Trophoblast cell (in vitro differentiated cells and primary cell): ENCODE measurements around the gene COX8A.

ENCODE experiments used
- DNase-seq, 2 donors: peaks; one replicate each; pipeline ENCODE4 v3.0.0-alpha.2; 2016
- H2AFZ ChIP-seq: 2 replicates; pipeline ENCODE4 v1.6.1; 2013; ENCODE audit warnings: low read length, moderate library complexity, mild to moderate bottlenecking; ENCODE audit not compliant: insufficient read depth, poor library complexity
- H2AK5ac ChIP-seq: 2 replicates; pipeline ENCODE4 v1.6.1; 2013; ENCODE audit warnings: mild to moderate bottlenecking, low read length
- H2BK120ac ChIP-seq: 2 replicates; pipeline ENCODE4 v1.6.1; 2013; ENCODE audit warnings: low read length, mild to moderate bottlenecking, moderate library complexity; ENCODE audit not compliant: insufficient read depth, poor library complexity
- H2BK12ac ChIP-seq: 2 replicates; pipeline ENCODE4 v1.6.1; 2013; ENCODE audit warnings: mild to moderate bottlenecking, low read length, moderate library complexity
- H2BK5ac ChIP-seq: 2 replicates; pipeline ENCODE4 v1.6.1; 2013; ENCODE audit warnings: low read length, low read depth, moderate library complexity, mild to moderate bottlenecking; ENCODE audit not compliant: poor library complexity
- H3K14ac ChIP-seq: 2 replicates; pipeline ENCODE4 v1.6.1; 2013; ENCODE audit warnings: mild to moderate bottlenecking, low read length
- H3K18ac ChIP-seq: 2 replicates; pipeline ENCODE4 v1.6.1; 2013; ENCODE audit warnings: mild to moderate bottlenecking, low read length
- H3K23ac ChIP-seq: 2 replicates; pipeline ENCODE4 v1.6.1; 2013; ENCODE audit warnings: low read length
- H3K27ac ChIP-seq: 2 replicates; pipeline ENCODE4 v1.5.1; 2013; ENCODE audit warnings: low read depth, mild to moderate bottlenecking, inconsistent platforms, low read length, moderate library complexity
- H3K27me3 ChIP-seq: 2 replicates; pipeline ENCODE4 v1.6.1; 2013; ENCODE audit warnings: inconsistent platforms, mild to moderate bottlenecking, low read length, moderate library complexity; ENCODE audit not compliant: insufficient read depth
- H3K36me3 ChIP-seq, 2 experiments: 1 replicate in 1 of 2; 2 replicates in 1 of 2; pipeline ENCODE4 v1.6.1; 2013; ENCODE audit warnings: low read length in 2 of 2, mild to moderate bottlenecking in 2 of 2, moderate library complexity in 1 of 2; ENCODE audit not compliant: insufficient read depth in 2 of 2, control insufficient read depth in 1 of 2
- H3K4ac ChIP-seq: 2 replicates; pipeline ENCODE4 v1.6.1; 2013; ENCODE audit warnings: low read depth, mild to moderate bottlenecking, low read length, moderate library complexity
- H3K4me1 ChIP-seq, 2 experiments: 1 replicate in 1 of 2; 2 replicates in 1 of 2; pipeline ENCODE4 v1.6.1; 2013; ENCODE audit warnings: low read length in 2 of 2, mild to moderate bottlenecking in 2 of 2, moderate library complexity in 1 of 2; ENCODE audit not compliant: insufficient read depth in 2 of 2, control insufficient read depth in 1 of 2
- H3K4me2 ChIP-seq: 2 replicates; pipeline ENCODE4 v1.6.1; 2013; ENCODE audit warnings: inconsistent platforms, mild to moderate bottlenecking, low read length, moderate library complexity
- H3K4me3 ChIP-seq: 2 replicates; pipeline ENCODE4 v1.5.1; 2013; ENCODE audit warnings: mild to moderate bottlenecking, low read depth, low read length, inconsistent platforms
- H3K79me1 ChIP-seq: one replicate; pipeline ENCODE4 v1.6.1; 2013; ENCODE audit warnings: low read length
- H3K79me2 ChIP-seq: 2 replicates; pipeline ENCODE4 v1.6.1; 2013; ENCODE audit warnings: low read length, mild to moderate bottlenecking; ENCODE audit not compliant: control insufficient read depth, insufficient read depth, poor library complexity
- H3K9ac ChIP-seq: 2 replicates; pipeline ENCODE4 v1.6.1; 2013; ENCODE audit warnings: mild to moderate bottlenecking, low read length
- H3K9me3 ChIP-seq: 2 replicates; pipeline ENCODE4 v1.6.1; 2013; ENCODE audit warnings: low read depth, mild to moderate bottlenecking, control low read depth, inconsistent platforms, low read length; ENCODE audit not compliant: insufficient read depth
- H4K12ac ChIP-seq: 2 replicates; pipeline ENCODE4 v1.6.1; 2013; ENCODE audit warnings: low read depth, mild to moderate bottlenecking, low read length, moderate library complexity
- H4K8ac ChIP-seq: 2 replicates; pipeline ENCODE4 v1.6.1; 2013; ENCODE audit warnings: low read depth, mild to moderate bottlenecking, low read length, moderate library complexity
- H4K91ac ChIP-seq: one replicate; pipeline ENCODE4 v1.6.1; 2013; ENCODE audit warnings: low read depth, mild to moderate bottlenecking, low read length, moderate library complexity
- WGBS: extraction: QIAGEN DNeasy Blood & Tissue Kit; methylation state at CpG from one replicate; pipeline ENCODE4 v1.1.7; 2013; ENCODE audit warnings: missing lambda C conversion rate; ENCODE audit not compliant: insufficient read length, insufficient coverage; ENCODE audit errors: extremely low coverage; 5-methylcytosine and 5-hydroxymethylcytosine counted together

The COX8A gene

GRCh38 chr11:63933459-63933858, 41.0 kb upstream of the COX8A start:
- WGBS = no CpG with 5 or more reads among the region's 1 CpG

GRCh38 chr11:63937713-63938478, 36.5 kb upstream of the COX8A start:
- Histone ChIP-seq H3K27me3 (no peaks in the 10 kb centered on the region), H3K18ac (no peak overlapping the region), H3K9ac (peak overlapping the region; percentile 18), H4K12ac (no peak overlapping the region), H3K36me3 (peaks cover 2 to 5% of the 10 kb centered on the region in 2 experiments), H3K4me3 (peak overlapping the region; percentile 69), H3K27ac (peak overlapping the region; percentile 11), H2BK120ac (no peak overlapping the region), H2AFZ (peak overlapping the region; percentile 71), H3K79me2 (peaks cover 2% of the 10 kb centered on the region), H2AK5ac (no peak overlapping the region), H2BK5ac (peak overlapping the region; percentile 7), H4K91ac (no peak overlapping the region), H4K8ac (peak overlapping the region; percentile 20), H3K9me3 (peaks cover under 1% of the 10 kb centered on the region), H3K79me1 (peaks cover 8% of the 10 kb centered on the region), H3K4me2 (peak overlapping the region; percentile 88), H3K4me1 (peaks cover 5 to 12% of the 10 kb centered on the region in 2 experiments), H3K23ac (no peak overlapping the region), H3K14ac (no peak overlapping the region), H3K4ac (no peak overlapping the region), H2BK12ac (no peak overlapping the region)
- DNase-seq = peak; percentile 20 to 67
- WGBS = no CpG with 5 or more reads among the region's 30 CpGs

More at GRCh38 chr11:63933459-63933858, 41.0 kb upstream of the COX8A start:
- Histone ChIP-seq H3K18ac (no peak overlapping the region), H3K4me2 (no peak overlapping the region), H2AFZ (no peak overlapping the region), H4K8ac (no peak overlapping the region), H3K9me3 (no peaks in the 10 kb centered on the region), H3K23ac (no peak overlapping the region), H4K91ac (peak overlapping the region; percentile 39), H2BK120ac (no peak overlapping the region), H2AK5ac (peak overlapping the region; percentile 44), H3K36me3 (no peaks in the 10 kb centered on the region), H4K12ac (no peak overlapping the region), H3K27me3 (no peaks in the 10 kb centered on the region), H3K4ac (no peak overlapping the region), H3K27ac (no peak overlapping the region), H2BK5ac (no peak overlapping the region), H3K9ac (no peak overlapping the region), H2BK12ac (peak overlapping the region; percentile 18), H3K4me1 (peaks cover 5 to 10% of the 10 kb centered on the region in 2 experiments), H3K14ac (peak overlapping the region; percentile 6), H3K79me1 (peaks cover 6% of the 10 kb centered on the region), H3K4me3 (no peak overlapping the region), H3K79me2 (no peaks in the 10 kb centered on the region)
- DNase-seq = no peak

- Histone ChIP-seq H3K79me1 (peaks cover 8% of the 10 kb centered on the region), H4K12ac (peak within 1 kb of the TSS; percentile 40), H2BK120ac (peak within 1 kb of the TSS; percentile 69), H3K9me3 (peaks cover 4% of the 10 kb centered on the region), H3K27ac (peak within 1 kb of the TSS; percentile 59), H4K8ac (peak within 1 kb of the TSS; percentile 95), H3K18ac (peak within 1 kb of the TSS; percentile 86), H3K14ac (peak within 1 kb of the TSS; percentile 84), H3K36me3 (peaks cover 5 to 10% of the 10 kb centered on the region in 2 experiments), H3K27me3 (no peaks in the 10 kb centered on the region), H2AK5ac (no peak within 1 kb of the TSS), H2BK12ac (no peak within 1 kb of the TSS), H3K79me2 (peaks cover 2% of the 10 kb centered on the region), H3K4ac (peak within 1 kb of the TSS; percentile 70), H4K91ac (peak within 1 kb of the TSS; percentile 89), H3K9ac (peak within 1 kb of the TSS; percentile 95), H3K4me3 (peak within 1 kb of the TSS; percentile 95), H2BK5ac (peak within 1 kb of the TSS; percentile 51), H2AFZ (peak within 1 kb of the TSS; percentile 87), H3K23ac (no peak within 1 kb of the TSS), H3K4me1 (peaks cover 5 to 10% of the 10 kb centered on the region in 2 experiments), H3K4me2 (peak within 1 kb of the TSS; percentile 92)
- peak; percentile 99 for DNase-seq
- no CpG with 5 or more reads among the region's 92 CpGs for WGBS
Measured at GRCh38 chr11:63938479-63939396, 35.7 kb upstream of the COX8A start, which contains the start of gene NAA40. Gene NAA40 (plus strand): TSS chr11:63939002. CDS start chr11:63939097, 95 bp downstream.

DNA sequence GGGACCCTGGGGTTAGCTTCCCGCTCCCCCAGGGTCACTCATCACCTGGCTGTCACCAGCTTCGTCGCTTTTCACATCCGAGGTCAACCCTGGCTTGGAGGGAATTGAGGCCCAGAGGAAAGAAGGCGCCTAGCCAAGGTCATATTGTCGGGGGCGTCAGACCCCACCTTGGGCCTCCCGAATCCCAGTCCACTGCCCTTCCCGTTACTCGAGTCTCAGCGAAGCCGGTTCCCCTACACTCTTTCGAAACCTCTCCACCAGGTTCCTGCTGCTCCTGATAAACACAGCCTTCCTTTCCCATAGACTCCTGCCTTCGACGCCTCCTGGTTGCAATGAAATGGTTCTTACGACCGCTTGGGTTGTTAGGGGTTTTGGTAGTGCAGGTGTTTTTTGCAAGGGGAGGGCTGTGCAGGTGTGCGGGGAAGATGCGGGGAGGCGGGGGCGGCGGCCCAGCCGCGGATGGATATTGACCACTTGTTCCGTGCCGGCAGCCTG, 35.0 kb upstream of the COX8A start:
- Histone ChIP-seq H2BK12ac (no peak overlapping the region), H3K4me3 (peak overlapping the region; percentile 95), H4K12ac (no peak overlapping the region), H3K4me2 (peak overlapping the region; percentile 92), H2BK120ac (no peak overlapping the region), H3K14ac (no peak overlapping the region), H2AK5ac (no peak overlapping the region), H3K4ac (peak overlapping the region; percentile 70), H4K91ac (peak overlapping the region; percentile 89), H2AFZ (no peak overlapping the region), H4K8ac (peak overlapping the region; percentile 95), H3K9ac (peak overlapping the region; percentile 95), H3K23ac (no peak overlapping the region), H3K79me2 (peaks cover 2% of the 10 kb centered on the region), H3K18ac (no peak overlapping the region), H3K27me3 (no peaks in the 10 kb centered on the region), H2BK5ac (no peak overlapping the region), H3K36me3 (peaks cover 5 to 10% of the 10 kb centered on the region in 2 experiments), H3K27ac (no peak overlapping the region), H3K9me3 (peaks cover 4% of the 10 kb centered on the region), H3K79me1 (peaks cover 8% of the 10 kb centered on the region), H3K4me1 (peaks cover 3 to 7% of the 10 kb centered on the region in 2 experiments)
- DNase-seq = peak; percentile 35 to 49
- no CpG with 5 or more reads among the region's 26 CpGs for WGBS
